Loucy (cell line): ENCODE results near the gene CLNS1A.

Source experiments
- EZH2phosphoT487 ChIP-seq: fragments of 200-600 bp; IDR thresholded peaks from 2 replicates; pipeline ENCODE4 v1.6.1; 2018; ENCODE audit warnings: antibody characterized with exemption, mild to moderate bottlenecking, moderate library complexity, borderline replicate concordance
- TF ChIP-seq, protein P1 (sequence below): fragments of 200-600 bp; sonication (generic); conservative IDR thresholded peaks from 2 replicates; pipeline ENCODE4 v1.5.1; 2014; ENCODE audit warnings: mild to moderate bottlenecking, antibody characterized with exemption, low read length

GRCh38 chr11:77668760-77669159, 31.2 kb upstream of the CLNS1A start:
- TF ChIP-seq, protein P1, sequence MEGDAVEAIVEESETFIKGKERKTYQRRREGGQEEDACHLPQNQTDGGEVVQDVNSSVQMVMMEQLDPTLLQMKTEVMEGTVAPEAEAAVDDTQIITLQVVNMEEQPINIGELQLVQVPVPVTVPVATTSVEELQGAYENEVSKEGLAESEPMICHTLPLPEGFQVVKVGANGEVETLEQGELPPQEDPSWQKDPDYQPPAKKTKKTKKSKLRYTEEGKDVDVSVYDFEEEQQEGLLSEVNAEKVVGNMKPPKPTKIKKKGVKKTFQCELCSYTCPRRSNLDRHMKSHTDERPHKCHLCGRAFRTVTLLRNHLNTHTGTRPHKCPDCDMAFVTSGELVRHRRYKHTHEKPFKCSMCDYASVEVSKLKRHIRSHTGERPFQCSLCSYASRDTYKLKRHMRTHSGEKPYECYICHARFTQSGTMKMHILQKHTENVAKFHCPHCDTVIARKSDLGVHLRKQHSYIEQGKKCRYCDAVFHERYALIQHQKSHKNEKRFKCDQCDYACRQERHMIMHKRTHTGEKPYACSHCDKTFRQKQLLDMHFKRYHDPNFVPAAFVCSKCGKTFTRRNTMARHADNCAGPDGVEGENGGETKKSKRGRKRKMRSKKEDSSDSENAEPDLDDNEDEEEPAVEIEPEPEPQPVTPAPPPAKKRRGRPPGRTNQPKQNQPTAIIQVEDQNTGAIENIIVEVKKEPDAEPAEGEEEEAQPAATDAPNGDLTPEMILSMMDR, result no peak
- no peak for TF ChIP-seq EZH2phosphoT487
